ENCODE results near the gene RNF223.
A peak's percentile ranks its signal among the peaks of the same experiment; 100 is the strongest.
"Not testable (repeated sequence)": the region's sequence is repeated elsewhere in the genome, so short reads cannot be mapped to it uniquely, and the experiment has no call there.

Gene RNF223

DNA sequence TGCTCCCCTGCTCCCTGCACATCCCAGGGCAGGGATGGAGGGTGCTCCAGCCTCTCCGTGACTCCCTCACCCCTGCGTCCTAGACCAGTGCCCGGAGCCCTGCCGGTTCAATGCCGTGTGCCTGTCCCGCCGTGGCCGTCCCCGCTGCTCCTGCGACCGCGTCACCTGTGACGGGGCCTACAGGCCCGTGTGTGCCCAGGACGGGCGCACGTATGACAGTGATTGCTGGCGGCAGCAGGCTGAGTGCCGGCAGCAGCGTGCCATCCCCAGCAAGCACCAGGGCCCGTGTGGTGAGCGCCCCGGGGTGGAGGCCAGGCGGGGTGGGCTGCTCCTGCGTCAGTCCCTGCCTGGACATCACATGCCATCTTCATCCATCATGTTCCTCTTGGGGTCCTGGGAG is 32.2 kb downstream of the RNF223 start:
- no peak for DNase-seq

DNA sequence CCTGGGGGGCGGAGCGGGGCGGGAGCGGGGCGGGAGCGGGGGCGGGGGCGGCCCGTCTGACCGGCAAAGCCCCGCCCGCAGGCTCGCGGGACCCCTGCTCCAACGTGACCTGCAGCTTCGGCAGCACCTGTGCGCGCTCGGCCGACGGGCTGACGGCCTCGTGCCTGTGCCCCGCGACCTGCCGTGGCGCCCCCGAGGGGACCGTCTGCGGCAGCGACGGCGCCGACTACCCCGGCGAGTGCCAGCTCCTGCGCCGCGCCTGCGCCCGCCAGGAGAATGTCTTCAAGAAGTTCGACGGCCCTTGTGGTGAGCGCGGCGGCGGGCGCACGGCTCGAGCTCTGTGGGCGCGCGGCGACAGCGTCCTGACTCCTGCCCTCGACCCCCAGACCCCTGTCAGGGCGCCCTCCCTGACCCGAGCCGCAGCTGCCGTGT is 33.0 kb downstream of the RNF223 start:
- DNase-seq = no peak

DNA sequence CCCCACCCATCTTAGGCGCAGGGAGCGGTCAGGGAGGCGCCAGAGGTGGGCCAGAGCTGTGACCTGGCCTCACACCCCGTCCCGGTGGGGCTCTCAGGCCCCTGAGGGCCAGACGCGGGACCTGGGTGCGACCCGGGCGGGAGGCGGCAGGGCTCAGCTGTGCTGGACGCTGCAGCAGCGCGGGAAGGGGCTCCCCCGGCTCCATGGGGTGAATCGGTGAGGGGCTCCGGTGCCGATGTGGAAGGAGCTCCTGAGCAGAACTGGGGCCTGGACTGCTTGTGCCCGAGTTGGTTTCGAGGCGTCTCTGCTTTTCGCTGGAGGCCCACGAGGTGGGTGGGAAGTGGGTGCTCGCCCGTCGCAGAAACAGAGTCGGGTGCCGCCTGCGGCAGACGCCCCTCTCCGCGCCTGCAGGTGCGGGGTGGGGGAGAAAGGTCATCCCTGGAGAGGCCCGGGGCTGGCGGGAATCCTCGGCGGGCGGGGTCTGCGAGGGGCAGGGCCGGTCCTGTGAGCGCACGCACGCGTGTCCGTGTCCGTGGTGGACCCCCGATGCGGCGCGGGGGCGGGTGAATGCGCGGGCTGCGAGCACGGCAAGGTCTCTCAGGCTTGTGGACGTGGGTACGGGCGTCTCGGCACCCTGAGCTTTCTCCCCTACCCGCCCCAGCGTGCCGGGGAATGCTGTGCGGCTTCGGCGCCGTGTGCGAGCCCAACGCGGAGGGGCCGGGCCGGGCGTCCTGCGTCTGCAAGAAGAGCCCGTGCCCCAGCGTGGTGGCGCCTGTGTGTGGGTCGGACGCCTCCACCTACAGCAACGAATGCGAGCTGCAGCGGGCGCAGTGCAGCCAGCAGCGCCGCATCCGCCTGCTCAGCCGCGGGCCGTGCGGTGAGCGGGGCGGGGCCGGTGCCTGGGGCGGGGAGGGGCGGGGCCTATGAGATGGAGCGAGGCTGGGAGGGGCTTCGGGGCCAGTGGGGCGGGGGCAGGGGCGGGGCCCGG is 33.8 kb downstream of the RNF223 start:
- DNase-seq = no peak

DNA sequence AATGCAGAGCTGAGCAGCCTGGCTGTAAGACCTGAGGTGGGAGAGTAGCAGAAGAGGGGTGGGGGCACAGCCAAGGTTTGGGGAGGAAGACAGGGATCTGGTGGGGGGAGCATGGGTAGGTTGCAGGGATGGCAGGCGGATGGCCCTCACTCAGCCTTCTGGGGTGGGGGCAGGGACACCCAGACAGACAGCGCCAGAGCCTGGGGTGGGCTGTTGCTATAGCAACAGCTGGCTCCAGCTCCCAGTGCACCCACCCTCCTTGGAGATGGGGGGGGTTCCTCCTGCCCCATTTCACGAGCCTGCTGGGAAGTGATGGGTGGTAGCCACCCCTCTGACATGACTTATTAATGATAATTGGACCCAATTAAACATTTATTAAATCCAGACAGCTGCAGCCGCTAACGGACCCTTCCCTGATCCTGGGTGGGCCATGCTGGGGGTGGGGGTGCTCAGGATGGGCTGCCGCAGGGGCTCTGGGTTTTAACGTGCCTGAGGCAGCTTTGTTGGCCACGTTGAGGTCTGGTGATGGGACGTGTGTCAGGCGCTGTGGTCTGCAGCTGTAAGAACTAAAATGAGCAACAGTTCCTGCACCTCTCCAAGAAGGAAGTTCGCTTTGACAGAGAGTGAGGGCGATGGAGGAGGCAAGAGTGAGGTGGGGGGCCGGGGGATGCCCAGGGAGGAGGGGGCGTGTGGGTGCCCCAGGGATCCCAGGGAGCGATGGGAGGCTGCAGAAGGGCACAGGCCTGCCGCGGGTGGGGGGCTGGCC is 34.8 kb downstream of the RNF223 start:
- DNase-seq = no peak

DNA sequence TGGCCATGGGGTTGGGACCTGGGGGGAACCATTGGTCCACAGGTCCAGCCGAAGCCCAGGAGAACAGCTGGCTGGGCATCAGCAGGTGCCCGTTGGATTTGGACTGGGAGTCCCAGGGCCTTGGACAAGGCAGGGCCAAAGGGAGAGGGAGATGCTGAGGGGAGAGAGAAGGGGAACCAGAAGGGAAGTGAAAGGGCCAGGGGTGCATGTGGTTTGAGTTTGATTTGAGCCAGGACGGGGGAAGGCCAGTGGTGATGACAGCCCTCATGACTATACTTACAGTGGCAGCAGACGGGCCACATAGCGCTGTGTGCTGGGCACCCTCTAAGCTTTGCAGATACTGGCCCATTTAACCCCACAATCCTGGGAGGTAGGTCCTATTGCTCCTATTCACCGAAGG is 35.4 kb downstream of the RNF223 start:
- no peak for DNase-seq

DNA sequence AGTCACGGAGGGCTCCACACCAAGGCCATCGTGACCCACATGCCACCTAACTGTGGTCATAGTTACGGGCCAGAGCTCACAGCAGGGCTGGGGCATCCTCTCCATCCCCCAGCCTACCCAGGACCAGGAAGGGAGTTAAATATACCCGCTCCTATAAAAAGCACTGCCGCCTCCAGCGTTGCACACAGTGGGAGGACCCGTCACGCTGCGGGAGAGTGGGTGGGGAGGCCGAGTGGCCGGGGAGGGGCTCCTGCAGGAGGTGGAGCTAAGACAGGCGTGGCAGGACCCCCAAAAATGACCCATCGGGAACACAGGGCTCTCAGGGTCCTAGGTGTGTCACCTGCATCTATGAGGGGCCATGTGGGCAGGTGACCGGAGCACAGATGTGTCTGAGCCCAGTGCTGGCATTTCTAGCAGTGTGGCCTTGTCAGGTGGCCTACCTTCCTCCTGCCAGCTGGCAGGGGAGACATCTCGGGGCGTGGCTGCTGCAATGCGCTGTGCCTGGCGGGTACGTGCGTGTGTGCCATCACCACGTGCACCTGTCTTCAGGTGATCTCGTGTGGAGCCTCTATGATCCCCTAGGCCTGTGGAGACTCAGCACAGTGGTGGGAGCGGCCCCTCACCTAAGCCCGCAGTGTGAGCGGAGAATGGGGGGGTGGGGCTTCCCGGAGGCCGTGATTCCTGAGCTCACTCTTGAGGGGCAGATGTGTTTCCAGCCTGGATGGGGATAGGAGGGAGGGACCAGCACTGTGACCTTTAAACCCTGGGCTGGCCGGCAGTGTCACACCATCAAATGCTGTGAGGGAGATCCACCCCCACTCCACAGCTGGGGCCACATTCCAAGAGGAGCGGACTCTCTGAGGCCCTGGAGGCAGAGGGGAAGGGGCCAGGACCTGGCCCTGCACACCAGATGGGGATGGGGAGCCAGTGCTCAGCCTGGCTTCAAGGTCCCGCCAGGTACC is 36.5 kb downstream of the RNF223 start:
- no peak for DNase-seq

DNA sequence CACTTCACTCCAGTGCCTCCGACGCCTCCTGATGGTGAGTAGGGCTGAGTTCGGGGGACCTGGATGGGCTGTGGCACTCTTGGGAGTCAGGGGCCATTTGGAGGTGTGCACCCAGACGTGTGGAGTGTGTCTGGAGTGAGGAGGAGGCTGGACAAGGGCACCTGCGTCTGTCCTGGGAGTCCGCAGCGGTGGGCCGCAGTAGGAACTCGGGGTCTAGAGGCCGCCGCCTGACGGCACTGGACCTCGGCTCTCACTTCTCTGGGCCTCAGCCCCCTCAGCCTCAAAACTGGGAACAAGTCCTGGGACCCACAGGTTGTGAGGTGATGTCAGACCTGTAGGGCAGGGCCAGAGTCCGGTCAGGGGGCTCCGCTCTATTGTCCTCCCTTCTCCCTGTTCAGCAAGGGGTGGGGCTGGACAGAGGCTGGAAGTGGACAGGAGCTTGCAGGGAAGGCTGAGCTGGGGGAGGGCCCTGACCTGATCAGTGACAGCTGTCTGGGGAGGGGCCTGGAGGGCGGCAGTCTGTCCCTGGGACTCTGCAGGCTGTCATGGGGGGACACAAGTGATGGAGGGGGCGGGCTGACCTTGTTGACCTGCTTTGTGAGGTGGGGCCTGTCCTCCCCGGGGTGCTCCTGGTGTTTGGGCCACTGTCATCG is 38.7 kb downstream of the RNF223 start:
- DNase-seq = no peak

DNA sequence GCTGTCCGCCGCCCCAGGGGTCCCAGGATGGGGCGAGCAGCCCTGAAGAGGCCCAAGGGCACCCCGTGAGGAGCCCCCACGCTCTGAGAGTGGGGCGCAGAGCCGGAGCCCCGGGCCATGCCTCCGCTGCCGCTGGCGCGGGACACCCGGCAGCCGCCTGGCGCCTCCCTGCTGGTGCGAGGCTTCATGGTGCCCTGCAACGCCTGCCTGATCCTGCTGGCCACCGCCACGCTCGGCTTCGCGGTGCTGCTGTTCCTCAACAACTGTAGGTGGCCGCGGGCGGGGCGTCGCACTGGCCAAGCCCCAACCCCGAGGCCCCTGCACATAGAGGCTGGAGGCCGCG is 39.7 kb downstream of the RNF223 start:
- no peak for DNase-seq

DNA sequence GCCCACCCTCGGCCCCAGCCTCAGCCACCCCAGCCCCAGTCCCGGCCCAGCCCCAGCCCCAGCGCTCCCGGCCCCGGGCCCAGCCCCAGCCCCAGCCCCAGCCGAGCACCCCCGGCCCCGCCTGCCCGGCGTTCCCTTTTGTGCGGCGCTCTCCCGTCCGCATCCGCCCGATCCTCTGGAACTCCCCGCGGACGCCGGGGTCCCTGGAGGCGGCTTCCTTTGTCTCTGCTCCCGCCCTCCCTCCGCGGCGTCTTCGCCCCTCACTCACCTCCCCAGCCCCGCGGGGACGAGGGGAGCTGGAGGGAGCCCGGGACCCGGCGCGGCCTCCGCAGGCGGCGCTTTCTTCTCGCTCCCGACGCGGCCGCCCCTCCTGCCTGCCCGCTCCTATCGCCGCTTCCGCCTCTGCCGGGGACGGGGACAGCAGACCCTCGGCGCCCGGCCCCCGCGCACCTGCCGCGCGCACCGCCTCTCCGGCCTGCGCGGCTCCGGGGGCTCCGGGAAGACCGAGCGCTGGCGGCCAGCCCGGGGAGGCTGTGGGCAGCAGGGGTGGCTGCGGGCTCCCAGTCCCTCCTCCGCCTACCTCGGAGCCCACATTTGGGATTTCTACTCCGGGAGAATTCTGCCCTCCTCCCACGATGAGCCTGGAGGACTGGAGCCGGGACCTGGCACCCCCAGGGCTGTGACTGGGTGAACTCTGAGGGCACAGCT is 40.2 kb downstream of the RNF223 start:
- DNase-seq = no peak

DNA sequence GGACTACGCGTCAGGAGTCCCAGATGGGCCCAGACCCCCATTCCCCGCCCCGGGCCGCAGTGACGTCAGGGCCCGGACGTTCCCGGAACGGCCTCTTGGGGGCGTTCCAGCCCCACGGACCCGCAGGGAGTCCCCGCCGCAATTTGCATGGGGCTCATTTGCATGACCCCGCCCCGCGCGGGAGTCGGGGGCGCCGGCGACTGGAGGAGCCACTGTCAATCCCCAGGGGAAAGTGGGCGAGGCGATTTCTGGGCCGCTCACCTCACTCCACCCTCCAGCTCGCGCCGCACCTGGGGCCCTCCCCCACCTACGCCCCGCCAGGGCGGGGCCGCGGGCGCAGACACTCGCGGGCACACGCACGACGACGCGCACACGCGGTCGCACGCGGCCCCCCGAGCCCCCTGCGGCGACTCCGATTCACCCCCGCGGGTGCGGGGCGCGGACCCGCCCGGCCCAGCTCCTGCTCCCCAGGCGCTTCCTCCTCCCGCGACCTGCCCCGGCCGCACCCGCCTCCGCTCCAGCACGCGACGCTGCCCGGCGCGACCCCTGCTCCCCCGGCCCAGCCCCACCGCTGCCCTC is 41.0 kb downstream of the RNF223 start:
- DNase-seq = peak; percentile 28

DNA sequence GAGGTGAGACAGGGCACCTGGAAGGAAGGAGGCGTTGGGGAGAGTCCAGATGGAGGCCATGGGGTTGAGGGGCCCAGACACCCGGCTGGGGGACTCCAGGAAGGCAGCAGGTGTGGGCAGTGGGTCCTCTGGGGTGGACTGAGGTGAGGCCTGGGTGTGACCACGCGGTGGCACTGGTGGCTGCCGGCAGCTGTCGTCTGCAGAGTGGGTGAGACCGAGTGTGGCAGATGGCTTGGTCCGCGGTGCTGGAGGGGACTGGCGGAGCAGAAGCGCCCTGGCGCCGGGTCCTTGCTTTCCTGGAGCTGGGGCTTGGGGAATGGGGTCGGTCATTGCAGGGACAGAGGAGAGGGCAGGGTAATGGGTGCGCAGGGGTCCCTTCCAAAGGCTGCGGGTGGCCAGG is 41.7 kb downstream of the RNF223 start:
- no peak for DNase-seq

DNA sequence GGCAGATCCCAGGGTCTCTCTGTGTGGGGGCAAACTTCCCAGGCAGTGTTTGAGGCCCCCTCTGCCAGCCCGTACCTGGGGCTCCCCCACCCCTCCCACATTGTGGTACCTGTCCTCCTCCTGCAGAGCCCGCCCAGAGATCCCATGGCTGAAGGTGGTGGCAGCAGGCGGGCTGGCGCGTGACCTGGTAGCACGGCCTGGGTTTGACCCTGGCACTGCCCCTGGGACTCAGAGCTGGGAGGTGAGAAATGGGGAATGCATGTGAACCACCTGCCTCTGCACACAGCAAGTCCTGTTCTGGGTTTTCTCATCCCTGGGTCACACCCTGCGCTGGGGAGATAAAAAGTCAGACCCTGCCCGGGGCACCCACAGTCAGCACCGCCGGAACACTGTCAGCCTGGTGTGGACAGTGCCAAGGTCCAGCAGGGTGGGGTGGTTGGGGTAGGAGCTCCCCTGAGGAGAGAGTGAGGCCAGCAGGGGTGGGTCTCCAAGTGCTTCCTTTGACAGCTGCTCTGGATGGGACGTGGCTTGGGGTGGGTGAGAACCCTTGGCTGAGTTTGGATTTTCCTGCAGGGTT is 42.4 kb downstream of the RNF223 start:
- no peak for DNase-seq

DNA sequence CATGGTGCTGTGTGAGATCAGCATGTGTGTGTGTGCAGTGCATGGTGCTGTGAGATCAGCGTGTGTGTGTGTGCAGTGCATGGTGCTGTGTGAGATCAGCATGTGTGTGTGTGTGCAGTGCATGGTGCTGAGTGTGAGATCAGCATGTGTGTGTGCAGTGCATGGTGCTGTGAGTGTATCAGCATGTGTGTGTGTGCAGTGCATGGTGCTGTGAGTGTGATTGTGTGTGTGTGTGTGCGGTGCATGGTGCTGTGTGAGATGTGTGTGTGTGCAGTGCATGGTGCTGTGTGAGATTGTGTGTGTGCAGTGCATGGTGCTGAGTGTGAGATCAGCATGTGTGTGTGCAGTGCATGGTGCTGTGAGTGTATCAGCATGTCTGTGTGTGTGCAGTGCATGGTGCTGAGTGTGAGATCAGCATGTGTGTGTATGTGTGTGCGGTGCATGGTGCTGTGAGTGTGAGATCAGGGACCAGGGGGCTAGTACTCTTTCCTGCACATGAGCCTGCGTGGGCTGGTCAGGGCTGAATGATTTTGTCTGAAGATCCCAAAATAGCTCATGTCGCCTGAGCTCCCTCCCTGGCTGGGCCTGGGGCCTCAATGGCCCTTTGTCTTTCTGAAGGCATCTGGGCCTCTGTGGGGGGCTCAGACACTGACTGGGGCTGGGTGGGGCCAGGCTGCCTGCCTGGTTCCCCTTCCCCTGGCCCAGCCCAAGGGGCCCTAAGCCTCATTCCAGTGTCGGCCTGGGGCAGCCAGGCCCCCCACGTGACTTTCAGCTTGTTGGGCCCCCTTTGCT is 43.0 kb downstream of the RNF223 start:
- DNase-seq = not testable (repeated sequence)

DNA sequence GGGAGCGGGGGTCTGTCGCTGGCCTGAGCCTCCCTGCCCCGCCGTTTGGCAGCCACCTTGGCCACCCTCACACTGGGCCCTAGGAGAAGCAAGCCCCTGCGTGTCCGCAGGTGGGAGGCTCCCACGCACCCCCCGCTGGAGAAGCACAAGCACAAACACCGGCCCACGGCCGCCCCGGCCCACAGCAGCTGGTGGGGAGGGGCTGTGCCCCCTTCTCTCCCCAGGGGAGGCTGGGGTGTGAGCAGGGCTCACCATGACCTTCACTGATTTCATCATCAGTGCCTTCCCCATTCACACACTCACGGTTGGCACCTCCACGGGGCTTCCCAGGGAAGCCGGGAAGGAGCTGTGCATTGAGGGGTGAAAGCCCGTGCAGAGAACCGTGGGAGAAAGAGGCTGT is 46.3 kb downstream of the RNF223 start:
- no peak for DNase-seq

DNA sequence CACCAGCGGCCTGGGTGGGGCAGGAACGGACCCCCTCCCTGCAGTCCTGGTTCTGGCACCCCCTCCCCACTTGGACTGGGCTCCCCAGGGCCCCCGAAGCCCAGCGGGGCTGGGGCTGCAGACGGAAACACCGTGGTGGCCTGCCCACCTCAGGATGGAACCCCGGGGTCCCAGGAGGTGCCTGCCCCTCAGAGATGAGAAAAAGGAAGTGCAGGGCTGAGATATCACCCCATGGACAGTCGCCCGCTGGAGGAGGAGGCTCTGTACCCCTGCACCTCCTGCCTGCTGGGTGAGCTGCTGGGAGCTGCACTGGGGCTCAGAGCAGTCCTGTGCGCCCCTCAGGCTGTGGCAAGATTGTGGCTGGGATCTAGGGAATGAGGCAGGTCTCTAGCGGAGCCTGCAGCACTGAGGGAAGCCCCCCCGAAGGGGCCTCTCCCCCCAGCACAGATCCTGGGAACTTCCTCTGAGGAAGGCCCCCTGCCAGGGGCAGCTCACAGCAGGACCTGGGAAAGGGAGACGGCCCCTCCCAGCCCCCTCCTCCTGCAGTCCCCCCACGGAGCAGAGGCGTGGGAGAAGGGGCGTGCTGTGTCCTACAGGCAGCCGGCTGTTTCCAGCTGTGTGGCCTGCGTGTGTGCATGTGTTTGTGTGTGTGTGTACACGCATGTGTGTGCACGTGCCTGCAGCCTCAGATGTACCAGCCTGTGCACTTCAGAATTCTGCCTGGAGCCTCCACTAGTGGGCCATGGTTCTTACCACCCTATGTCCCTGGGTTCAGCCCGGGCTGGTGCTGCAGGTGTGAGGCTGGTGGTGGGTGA is 47.3 kb downstream of the RNF223 start:
- DNase-seq = no peak

DNA sequence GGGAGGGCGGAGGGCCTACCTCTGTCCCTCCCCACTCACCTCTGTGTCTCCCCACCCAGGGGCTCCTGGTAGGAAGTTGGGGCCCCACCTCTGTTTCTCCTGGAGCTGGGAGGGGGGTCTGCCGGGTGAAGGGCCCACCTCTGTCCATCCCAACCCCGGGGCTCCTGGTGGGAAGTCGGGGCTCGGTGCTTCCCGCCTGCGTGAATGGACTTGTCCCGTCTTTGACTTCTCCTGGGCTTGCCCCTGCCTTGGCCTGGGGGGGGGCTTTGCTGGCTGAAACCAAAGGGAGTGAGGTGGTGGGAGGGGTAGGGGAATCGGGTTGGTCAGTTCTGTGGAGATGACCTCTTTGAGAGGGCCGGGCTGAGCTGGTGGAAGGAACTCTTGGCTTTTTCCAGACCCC is 48.4 kb downstream of the RNF223 start:
- no peak for DNase-seq

DNA sequence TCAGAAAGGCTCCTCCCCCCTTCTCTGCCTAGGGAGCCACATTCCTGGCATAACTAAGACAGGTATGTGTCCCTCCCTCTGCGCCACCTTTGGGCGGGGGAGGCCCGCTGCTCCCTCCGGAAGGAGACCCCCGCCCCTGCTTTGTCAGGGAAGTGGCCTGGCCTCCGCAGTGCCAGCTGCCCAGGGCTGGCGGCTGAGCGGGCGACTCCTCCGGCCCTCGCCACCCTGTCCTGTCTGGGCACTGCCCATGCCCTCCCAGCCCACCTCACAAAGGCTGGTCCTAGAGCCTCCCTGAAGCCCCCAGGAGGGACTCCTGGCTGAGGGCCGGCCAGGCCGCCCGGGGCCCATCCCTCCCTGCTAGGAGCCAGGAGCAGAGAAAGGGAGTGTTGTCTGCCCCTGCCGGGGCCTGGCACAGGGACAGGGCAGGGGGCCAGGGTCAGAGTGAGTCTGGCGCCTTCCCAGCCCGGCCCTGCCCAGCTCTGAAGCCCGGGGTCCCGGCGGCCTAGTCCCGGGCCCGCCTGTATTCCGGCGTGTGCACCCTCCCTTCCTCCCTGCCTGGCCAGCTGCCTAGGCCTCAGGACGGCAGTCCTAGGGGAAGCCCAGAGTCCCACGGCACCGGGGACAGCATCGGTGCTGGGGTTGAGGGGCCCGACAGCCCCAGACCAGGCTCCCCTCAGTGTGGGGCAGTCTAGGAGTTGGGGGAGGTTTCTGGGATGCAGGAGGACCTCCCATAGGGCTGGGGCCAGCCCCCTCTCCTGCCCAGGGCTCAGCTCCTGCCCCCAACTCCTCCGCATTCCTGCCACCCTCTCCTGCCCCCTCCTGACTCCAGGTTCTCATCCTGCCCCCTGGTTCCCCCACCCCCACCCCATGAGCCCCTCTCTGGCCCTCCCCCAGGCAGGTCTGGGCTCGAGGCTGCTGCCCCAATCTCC is 49.1 kb downstream of the RNF223 start:
- DNase-seq = no peak

DNA sequence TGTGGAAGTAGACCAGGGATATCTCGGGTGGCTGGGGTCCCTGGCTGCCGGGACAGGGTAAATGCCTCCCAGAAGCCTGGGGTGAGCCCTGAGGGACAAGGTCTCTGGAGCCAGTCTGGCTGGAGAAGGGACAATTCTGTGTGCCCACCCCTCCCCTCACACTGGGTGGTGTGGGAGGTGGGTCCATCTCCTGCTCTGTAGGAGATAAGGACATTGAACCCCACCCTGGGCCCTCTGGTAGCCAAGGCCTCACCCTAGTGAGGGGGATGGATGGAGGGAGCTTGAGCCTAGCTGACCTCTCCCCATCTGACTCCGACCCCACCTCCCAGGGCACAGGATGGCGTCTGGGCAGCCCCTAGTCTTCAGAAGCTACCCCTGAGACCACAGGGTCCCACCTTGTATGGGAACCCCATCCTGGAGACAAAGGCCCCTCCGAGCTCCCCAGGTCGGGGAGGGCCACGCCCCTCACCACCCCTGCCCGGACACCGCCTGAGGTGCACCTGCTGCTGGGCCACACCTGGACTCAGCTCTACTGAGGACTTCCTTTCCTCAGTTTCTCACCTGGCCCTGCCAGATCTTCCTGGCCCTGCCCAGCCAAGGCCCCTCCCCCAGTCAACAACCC is 49.8 kb downstream of the RNF223 start:
- DNase-seq = no peak

Data from KG1 (cell line).